Naive thymus-derived CD4-positive, alpha-beta T cell (primary cell): ENCODE results near the gene MPP4. TPM values are rescaled to one million over a fixed set of nuclear protein-coding genes. Genes with fewer than 3 reads are reported as not detected.

ENCODE experiments used
- ATAC-seq: fragments of 150-1000 bp; cut with Tn5 transposase; 2 replicates; pipeline ENCODE4 v1.10.0; 2021; ENCODE audit warnings: mild to moderate bottlenecking, moderate library complexity
- CTCF ChIA-PET: fragments of 350-600 bp; sonication (Branson Sonifier 250); formaldehyde crosslinking; loops from one replicate; lab custom pipeline; 2021; ENCODE audit warnings: antibody characterized with exemption; lab: Charles Lee
- POLR2A ChIA-PET: fragments of 350-600 bp; sonication (Branson Sonifier 250); formaldehyde crosslinking; loops from one replicate; lab custom pipeline; 2021; ENCODE audit warnings: antibody characterized with exemption, inconsistent platforms; lab: Charles Lee
- DNase-seq, 9 donors: peaks; one replicate each; pipeline versions ENCODE4 v3.0.0 to v3.0.0-alpha.2; 2020 to 2022; ENCODE audit warnings: mixed read lengths in 1 of 9
- H3K27ac ChIP-seq: one replicate; pipeline ENCODE4 v1.7.0; 2013; ENCODE audit warnings: mild to moderate bottlenecking, low read depth, low read length, moderate library complexity
- H3K27me3 ChIP-seq, 2 donors: one replicate each; pipeline ENCODE4 v1.7.0; 2013; ENCODE audit warnings: low read length in 2 of 2, mild to moderate bottlenecking in 2 of 2, moderate library complexity in 2 of 2; ENCODE audit not compliant: control insufficient read depth in 2 of 2, insufficient read depth in 2 of 2
- H3K36me3 ChIP-seq, 3 experiments: 1 replicate in 2 of 3; 2 replicates in 1 of 3; pipeline ENCODE4 v1.7.0; 2013; ENCODE audit warnings: low read length in 3 of 3, mild to moderate bottlenecking in 3 of 3, moderate library complexity in 1 of 3; ENCODE audit not compliant: insufficient read depth in 3 of 3, control insufficient read depth in 2 of 3
- H3K4me1 ChIP-seq, 2 donors: one replicate each; pipeline ENCODE4 v1.7.0; 2013; ENCODE audit warnings: low read length in 2 of 2, mild to moderate bottlenecking in 2 of 2, moderate library complexity in 1 of 2; ENCODE audit not compliant: control insufficient read depth in 2 of 2, insufficient read depth in 2 of 2
- H3K4me3 ChIP-seq: 2 replicates; pipeline ENCODE4 v1.7.0; 2013; ENCODE audit warnings: mild to moderate bottlenecking, low read length
- H3K9me3 ChIP-seq, 3 experiments: 1 replicate in 2 of 3; 2 replicates in 1 of 3; pipeline ENCODE4 v1.7.0; 2013; ENCODE audit warnings: low read length in 3 of 3; ENCODE audit not compliant: control insufficient read depth in 2 of 3
- H3K27ac Mint-ChIP-seq, 9 donors: one replicate each; pipeline ENCODE4 v1.8.0; 2020 to 2022; ENCODE audit warnings: mixed read lengths in 9 of 9, mild to moderate bottlenecking in 8 of 9, moderate library complexity in 5 of 9, inconsistent platforms in 2 of 9
- H3K27me3 Mint-ChIP-seq, 5 donors: one replicate each; pipeline ENCODE4 v1.8.0; 2021 to 2022; ENCODE audit warnings: mixed read lengths in 5 of 5, mild to moderate bottlenecking in 1 of 5
- H3K36me3 Mint-ChIP-seq, 5 donors: one replicate each; pipeline ENCODE4 v1.8.0; 2020 to 2022; ENCODE audit warnings: mixed read lengths in 5 of 5, mild to moderate bottlenecking in 3 of 5, inconsistent platforms in 1 of 5
- H3K4me1 Mint-ChIP-seq, 7 donors: one replicate each; pipeline ENCODE4 v1.8.0; 2020 to 2022; ENCODE audit warnings: mixed read lengths in 7 of 7, mild to moderate bottlenecking in 3 of 7, inconsistent platforms in 1 of 7
- H3K4me3 Mint-ChIP-seq, 10 donors: one replicate each; pipeline ENCODE4 v1.8.0; 2020 to 2022; ENCODE audit warnings: mild to moderate bottlenecking in 10 of 10, mixed read lengths in 10 of 10, moderate library complexity in 6 of 10, inconsistent platforms in 2 of 10
- H3K9me3 Mint-ChIP-seq, 11 donors: one replicate each; pipeline ENCODE4 v1.8.0; 2020 to 2022; ENCODE audit warnings: mixed read lengths in 11 of 11, mild to moderate bottlenecking in 4 of 11, inconsistent platforms in 1 of 11, moderate library complexity in 1 of 11
- intact Hi-C, 2 donors: fragments of 100-400 bp; cut with micrococcal nuclease; formaldehyde crosslinking; loops; one replicate each; pipeline ENCODE4 v1.15.1; 2023
- polyA plus RNA-seq, 2 donors: library from polyadenylated mRNA; unstranded; fragments of 300-500 nt; fragmentation: Illumina TruSeq; gene quantifications; one replicate each; pipeline ENCODE4 v1.2.3, GENCODE V29; 2021
- total RNA-seq, 6 experiments: library from RNA in 5 of 6; stranded (reverse) in 5 of 6; gene quantifications; 1 replicate in 5 of 6; 2 replicates in 1 of 6; pipeline ENCODE4 v1.2.3 and lab custom pipeline; 2021 to 2026

Gene MPP4
- total and polyA plus RNA-seq, 7 experiments from 2014 or later, result 0.12 to 0.47 TPM; not detected in 5

DNA sequence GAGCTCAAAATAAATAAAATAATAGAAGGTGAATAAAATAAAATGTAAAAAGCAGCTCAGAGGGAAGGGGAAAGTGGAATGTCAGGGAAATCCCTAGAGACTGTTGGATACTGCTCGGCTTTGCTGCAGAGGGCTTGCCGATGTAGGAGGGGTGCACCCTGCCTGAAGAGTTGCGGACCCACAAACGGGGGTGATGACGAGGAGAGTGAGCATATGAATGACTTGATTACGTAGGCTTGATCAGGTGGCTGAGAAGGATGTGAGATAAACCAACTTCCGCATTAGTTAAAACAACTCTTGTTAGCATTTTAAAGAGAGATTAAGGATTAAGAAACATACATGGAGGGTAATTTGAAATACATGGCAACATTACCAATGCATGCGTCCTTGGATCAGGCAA lies 34.1 kb downstream of the MPP4 start:
- Histone ChIP-seq H3K9me3 (no peaks in the 10 kb centered on the region), H3K36me3 (no peaks in the 10 kb centered on the region), H3K4me3 (no peak overlapping the region), H3K4me1 (no peaks in the 10 kb centered on the region), H3K27ac (no peak overlapping the region), H3K27me3 (no peaks in the 10 kb centered on the region)
- Mint-ChIP-seq H3K4me1 (no peaks in the 10 kb centered on the region), H3K4me3 (no peak overlapping the region), H3K27ac (no peak overlapping the region), H3K36me3 (no peaks in the 10 kb centered on the region), H3K9me3 (no peaks in the 10 kb centered on the region), H3K27me3 (peaks cover 0 to 8% (median 0%) of the 10 kb centered on the region in 5 donors)
- DNase-seq, result no peak
- intact Hi-C loops, result no loop called here
- POLR2A ChIA-PET, result interaction anchor here (0.6 kb wide), 1 partner anchor 11 kb away, joined by 5 read pairs; no protein-coding TSS in a partner anchor
- no peak for ATAC-seq
- CTCF ChIA-PET, result no interaction called here

DNA sequence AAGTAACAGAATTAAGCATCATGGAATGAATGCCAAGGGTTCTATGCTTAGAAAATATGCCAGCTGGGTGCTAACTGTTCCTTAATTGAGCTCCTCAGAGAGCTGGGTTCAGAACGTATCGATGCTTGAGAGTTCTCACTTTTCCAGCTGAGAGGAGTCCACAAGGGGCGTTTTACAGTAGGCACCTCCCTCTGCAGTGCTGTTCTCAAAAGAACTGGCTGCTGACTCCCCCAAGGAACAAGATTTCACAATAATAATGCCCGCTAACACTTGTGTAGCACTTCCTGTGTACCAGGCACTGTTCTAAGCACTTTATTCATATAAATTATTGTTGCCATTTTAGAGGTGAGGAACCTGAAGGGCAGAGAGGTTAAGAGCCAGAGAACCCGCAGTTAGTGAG lies 37.1 kb downstream of the MPP4 start:
- POLR2A ChIA-PET, result no interaction called here
- Mint-ChIP-seq H3K9me3 (no peaks in the 10 kb centered on the region), H3K4me1 (peaks cover 0 to 1% (median 0%) of the 10 kb centered on the region in 7 donors), H3K36me3 (no peaks in the 10 kb centered on the region), H3K4me3 (no peak overlapping the region), H3K27me3 (peaks cover 0 to 27% (median 0%) of the 10 kb centered on the region in 5 donors), H3K27ac (no peak overlapping the region)
- H3K4me3 ChIP-seq, result no peak overlapping the region
- no peaks in the 10 kb centered on the region for H3K27me3 ChIP-seq
- no peak overlapping the region for H3K27ac ChIP-seq
- ATAC-seq, result no peak
- CTCF ChIA-PET, result no interaction called here
- DNase-seq, result no peak
- H3K9me3 ChIP-seq, result no peaks in the 10 kb centered on the region
- H3K36me3 ChIP-seq, result no peaks in the 10 kb centered on the region
- intact Hi-C loops, result no loop called here
- H3K4me1 ChIP-seq, result no peaks in the 10 kb centered on the region

- Histone ChIP-seq H3K36me3 (no peaks in the 10 kb centered on the region), H3K27ac (no peak overlapping the region), H3K4me1 (no peaks in the 10 kb centered on the region), H3K27me3 (no peaks in the 10 kb centered on the region), H3K4me3 (no peak overlapping the region), H3K9me3 (no peaks in the 10 kb centered on the region)
- ATAC-seq (no peak), DNase-seq (no peak)
- H3K27me3 Mint-ChIP-seq, result peaks cover 0 to 21% (median 0%) of the 10 kb centered on the region in 5 donors
- CTCF ChIA-PET, result no interaction called here
- intact Hi-C loops, result no loop called here
- no peak overlapping the region for H3K27ac Mint-ChIP-seq
- H3K9me3 Mint-ChIP-seq, result no peaks in the 10 kb centered on the region
- no peak overlapping the region for H3K4me3 Mint-ChIP-seq
- H3K36me3 Mint-ChIP-seq, result no peaks in the 10 kb centered on the region
- peaks cover 0 to 1% (median 0%) of the 10 kb centered on the region in 7 donors for H3K4me1 Mint-ChIP-seq
- POLR2A ChIA-PET, result no interaction called here
Measured at GRCh38 chr2:201660293-201660895, 38.0 kb downstream of the MPP4 start.

GRCh38 chr2:201656740-201657139 lies 41.7 kb downstream of the MPP4 start:
- intact Hi-C loops, result no loop called here
- ChIA-PET CTCF (interaction anchor here (1.2 kb wide), 1 partner anchor 267 kb away, joined by 3 read pairs; no protein-coding TSS in a partner anchor), POLR2A (no interaction called here)
- Mint-ChIP-seq H3K9me3 (no peaks in the 10 kb centered on the region), H3K27ac (no peak overlapping the region), H3K4me1 (peaks cover 0 to 6% (median 0%) of the 10 kb centered on the region in 7 donors), H3K36me3 (no peaks in the 10 kb centered on the region), H3K4me3 (no peak overlapping the region), H3K27me3 (peaks cover 5 to 32% (median 9%) of the 10 kb centered on the region in 5 donors)
- ATAC-seq (no peak), DNase-seq (no peak)
- Histone ChIP-seq H3K4me3 (no peak overlapping the region), H3K27me3 (no peaks in the 10 kb centered on the region), H3K9me3 (no peaks in the 10 kb centered on the region), H3K27ac (no peak overlapping the region), H3K4me1 (no peaks in the 10 kb centered on the region), H3K36me3 (no peaks in the 10 kb centered on the region)

- Mint-ChIP-seq H3K36me3 (no peaks in the 10 kb centered on the region), H3K27me3 (peaks cover 5 to 35% (median 12%) of the 10 kb centered on the region in 5 donors), H3K9me3 (no peaks in the 10 kb centered on the region), H3K27ac (no peak overlapping the region), H3K4me1 (peaks cover 0 to 6% (median 0%) of the 10 kb centered on the region in 7 donors), H3K4me3 (no peak overlapping the region)
- no peak overlapping the region for H3K27ac ChIP-seq
- CTCF ChIA-PET, result interaction anchor here (1.2 kb wide), 1 partner anchor 267 kb away, joined by 3 read pairs; no protein-coding TSS in a partner anchor
- POLR2A ChIA-PET, result no interaction called here
- no peak for DNase-seq
- no peaks in the 10 kb centered on the region for H3K27me3 ChIP-seq
- no peaks in the 10 kb centered on the region for H3K4me1 ChIP-seq
- intact Hi-C loops, result no loop called here
- H3K9me3 ChIP-seq, result no peaks in the 10 kb centered on the region
- no peak overlapping the region for H3K4me3 ChIP-seq
- peak; percentile 77 for ATAC-seq
- H3K36me3 ChIP-seq, result no peaks in the 10 kb centered on the region
Measured at GRCh38 chr2:201656102-201656501, 42.3 kb downstream of the MPP4 start.

DNA sequence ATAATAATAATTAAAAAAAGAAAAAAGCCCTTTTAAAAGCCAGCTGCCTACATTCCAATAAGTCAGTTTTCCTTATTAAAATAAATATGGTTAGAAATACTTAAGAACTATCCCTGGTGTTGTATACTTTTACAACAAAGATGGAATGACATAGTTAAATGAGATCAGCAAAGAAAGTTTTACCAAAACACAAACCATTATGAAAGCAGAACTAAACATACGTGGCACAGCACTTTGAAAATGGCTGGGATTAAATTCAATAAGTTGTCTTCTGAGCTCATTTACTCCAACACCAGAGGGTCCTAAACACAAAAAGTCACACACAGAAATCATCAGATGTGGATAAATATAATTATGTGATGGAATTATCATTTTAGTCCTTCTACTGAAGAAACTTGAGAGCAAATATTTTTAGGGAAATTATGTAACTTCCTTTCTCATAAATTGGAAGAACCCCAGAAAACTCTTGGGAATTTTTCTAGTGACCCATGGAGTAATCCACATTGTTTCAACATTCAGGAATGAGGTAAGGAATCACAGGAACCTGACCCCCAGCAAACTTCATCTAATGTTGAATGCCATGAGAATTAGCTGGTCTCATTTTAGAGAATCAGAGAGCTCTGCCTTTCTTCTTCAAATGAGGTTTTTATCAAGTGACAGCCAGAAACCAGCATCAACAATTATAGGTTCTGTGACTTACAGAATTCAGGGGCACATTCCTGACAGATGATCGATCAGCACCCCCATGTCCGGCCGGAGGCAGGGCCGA lies 43.6 kb downstream of the MPP4 start:
- DNase-seq, result no peak
- H3K4me3 Mint-ChIP-seq, result no peak overlapping the region
- peaks cover 5 to 42% (median 13%) of the 10 kb centered on the region in 5 donors for H3K27me3 Mint-ChIP-seq
- Histone ChIP-seq H3K4me3 (no peak overlapping the region), H3K27ac (no peak overlapping the region), H3K4me1 (no peaks in the 10 kb centered on the region), H3K36me3 (no peaks in the 10 kb centered on the region), H3K27me3 (no peaks in the 10 kb centered on the region), H3K9me3 (no peaks in the 10 kb centered on the region)
- no peak for ATAC-seq
- H3K4me1 Mint-ChIP-seq, result peaks cover 0 to 6% (median 0%) of the 10 kb centered on the region in 7 donors
- POLR2A ChIA-PET, result no interaction called here
- H3K9me3 Mint-ChIP-seq, result no peaks in the 10 kb centered on the region
- H3K27ac Mint-ChIP-seq, result no peak overlapping the region
- CTCF ChIA-PET, result no interaction called here
- H3K36me3 Mint-ChIP-seq, result no peaks in the 10 kb centered on the region
- intact Hi-C loops, result no loop called here
